Ishikawa (cell line): ENCODE results near the gene UTY.

Experiments used
- EGR1 ChIP-seq: IDR thresholded peaks from 2 replicates; pipeline ENCODE4 v1.6.1; 2012
- EP300 ChIP-seq: IDR thresholded peaks from 2 replicates; pipeline ENCODE4 v1.6.1; 2012; ENCODE audit warnings: borderline replicate concordance
- NFIC ChIP-seq: IDR thresholded peaks from 2 replicates; pipeline ENCODE4 v1.6.1; 2012
- RAD21 ChIP-seq: IDR thresholded peaks from 2 replicates; pipeline ENCODE4 v1.6.1; 2012; ENCODE audit warnings: low read depth
- REST ChIP-seq: IDR thresholded peaks from 2 replicates; pipeline ENCODE4 v1.6.1; 2012; ENCODE audit warnings: low read depth, mild to moderate bottlenecking
- TCF12 ChIP-seq: IDR thresholded peaks from 2 replicates; pipeline ENCODE4 v1.6.1; 2012; ENCODE audit warnings: low read depth
- TEAD4 ChIP-seq: IDR thresholded peaks from 2 replicates; pipeline ENCODE4 v1.6.1; 2012

- TF ChIP-seq NFIC = no peak
- no peak for TF ChIP-seq TEAD4
- no peak for TF ChIP-seq EGR1
- no peak for TF ChIP-seq REST
- TF ChIP-seq RAD21 = no peak
- no peak for TF ChIP-seq TCF12
- TF ChIP-seq EP300 = no peak
Observed at GRCh38 chrY:13345549-13345948, 134.3 kb downstream of the UTY start.
